IPS-15b (cell line): Measurements from ENCODE around the gene SERPINB10.

Experiments used
- H3K27me3 ChIP-seq: one replicate; pipeline ENCODE4 v1.6.1; 2013; ENCODE audit warnings: low read length; ENCODE audit not compliant: control insufficient read depth, insufficient read depth
- H3K36me3 ChIP-seq: one replicate; pipeline ENCODE4 v1.6.1; 2013; ENCODE audit warnings: low read length; ENCODE audit not compliant: control insufficient read depth, insufficient read depth
- H3K4me1 ChIP-seq: one replicate; pipeline ENCODE4 v1.6.1; 2013; ENCODE audit warnings: mild to moderate bottlenecking, low read length; ENCODE audit not compliant: control insufficient read depth, insufficient read depth
- H3K4me3 ChIP-seq: one replicate; pipeline ENCODE4 v1.5.1; 2013; ENCODE audit warnings: low read depth, low read length
- H3K9ac ChIP-seq: one replicate; pipeline ENCODE4 v1.6.1; 2013; ENCODE audit warnings: low read depth, mild to moderate bottlenecking, low read length
- H3K9me3 ChIP-seq: one replicate; pipeline ENCODE4 v1.6.1; 2013; ENCODE audit warnings: mild to moderate bottlenecking, low read length; ENCODE audit not compliant: control insufficient read depth, insufficient read depth

SERPINB10 gene, protein sequence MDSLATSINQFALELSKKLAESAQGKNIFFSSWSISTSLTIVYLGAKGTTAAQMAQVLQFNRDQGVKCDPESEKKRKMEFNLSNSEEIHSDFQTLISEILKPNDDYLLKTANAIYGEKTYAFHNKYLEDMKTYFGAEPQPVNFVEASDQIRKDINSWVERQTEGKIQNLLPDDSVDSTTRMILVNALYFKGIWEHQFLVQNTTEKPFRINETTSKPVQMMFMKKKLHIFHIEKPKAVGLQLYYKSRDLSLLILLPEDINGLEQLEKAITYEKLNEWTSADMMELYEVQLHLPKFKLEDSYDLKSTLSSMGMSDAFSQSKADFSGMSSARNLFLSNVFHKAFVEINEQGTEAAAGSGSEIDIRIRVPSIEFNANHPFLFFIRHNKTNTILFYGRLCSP

DNA sequence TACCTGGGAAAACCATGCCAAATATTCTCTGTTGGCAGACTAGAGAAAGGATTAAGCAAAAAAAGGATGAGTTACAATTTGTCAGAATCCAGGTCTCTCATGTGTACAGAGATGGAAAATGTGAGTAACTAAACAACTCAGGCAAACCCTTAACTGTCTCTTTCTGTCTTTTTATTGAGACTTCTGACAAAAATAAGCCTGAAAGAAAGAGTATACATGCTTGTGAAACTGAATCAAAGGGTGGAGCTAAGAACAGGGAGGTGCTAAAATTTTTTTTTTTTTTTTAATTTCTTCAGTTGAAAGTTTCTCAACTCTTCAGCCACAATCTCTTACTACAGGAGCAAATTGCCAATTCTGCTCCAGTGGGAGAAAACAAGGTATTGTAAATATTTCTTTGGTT lies at the start of gene SERPINB10:
Gene SERPINB10, plus strand, starts transcription at position 295 of the 400 bp plus-strand sequence. CDS start 7,553 bp downstream, outside the sequence.
- Histone ChIP-seq H3K36me3 (no peaks in the 10 kb centered on the region), H3K4me1 (no peaks in the 10 kb centered on the region), H3K4me3 (no peak within 1 kb of the TSS)

DNA sequence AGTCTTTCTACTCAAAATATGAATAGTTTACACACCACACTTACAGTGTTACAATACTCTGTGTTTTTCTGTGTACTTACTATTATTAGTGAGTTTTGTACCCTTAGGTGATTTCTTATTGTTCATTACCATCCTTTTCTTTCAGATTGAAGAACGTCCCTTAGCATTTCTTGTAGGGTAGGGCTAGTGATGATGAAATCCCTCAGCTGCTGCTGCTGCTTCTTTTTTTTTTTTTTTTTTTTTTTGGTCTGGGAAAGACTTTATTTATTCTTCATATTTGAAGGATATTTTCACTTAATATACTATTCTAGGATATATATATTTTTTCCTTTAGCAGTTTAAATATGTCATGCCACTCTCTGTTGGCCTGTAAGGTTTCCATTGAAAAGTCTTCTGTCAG lies 49.3 kb upstream of the SERPINB10 start:
- H3K27me3 ChIP-seq, result no peaks in the 10 kb centered on the region
- H3K9ac ChIP-seq, result no peak overlapping the region
- H3K36me3 ChIP-seq, result no peaks in the 10 kb centered on the region
- H3K4me3 ChIP-seq, result no peak overlapping the region
- no peaks in the 10 kb centered on the region for H3K4me1 ChIP-seq
- H3K9me3 ChIP-seq, result no peaks in the 10 kb centered on the region

More for the DNA sequence above, at the start of gene SERPINB10:
- Histone ChIP-seq H3K27me3 (no peaks in the 10 kb centered on the region), H3K9ac (no peak within 1 kb of the TSS), H3K9me3 (no peaks in the 10 kb centered on the region)

DNA sequence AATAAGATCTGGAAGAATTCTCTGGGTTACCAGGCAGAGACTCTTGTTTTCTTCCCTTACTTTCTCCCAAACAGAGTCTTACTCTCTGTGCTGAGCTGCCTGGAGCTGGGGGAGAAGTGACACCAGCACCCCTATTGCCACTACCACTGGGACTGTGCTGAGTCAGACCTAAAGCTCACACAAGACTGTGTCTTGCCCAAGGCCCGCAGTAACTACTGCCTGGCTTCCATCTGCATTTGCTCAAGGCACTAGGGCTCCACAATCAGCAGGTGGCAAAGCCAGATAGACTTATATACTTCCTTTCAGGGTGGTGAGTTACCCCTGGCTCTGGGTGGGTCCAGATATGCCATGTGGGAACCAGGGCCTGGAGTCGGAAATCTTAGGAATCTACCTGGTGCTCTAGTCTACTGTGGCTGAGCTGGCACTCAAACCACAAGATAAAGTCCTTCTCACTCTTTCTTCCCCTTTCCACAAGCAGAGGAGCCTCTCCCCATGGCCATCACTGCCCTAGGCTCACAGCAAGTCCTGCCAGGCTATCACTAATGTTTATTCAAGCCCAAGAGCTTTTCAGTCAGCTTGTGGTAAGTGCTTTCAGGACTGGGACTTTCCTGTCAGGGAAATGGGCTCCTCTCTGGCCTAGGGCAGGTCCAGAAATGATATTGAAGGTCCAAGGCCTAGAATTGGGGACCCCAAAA lies 47.8 kb upstream of the SERPINB10 start:
- H3K9ac ChIP-seq, result no peak overlapping the region
- no peaks in the 10 kb centered on the region for H3K9me3 ChIP-seq
- H3K4me3 ChIP-seq, result no peak overlapping the region
- H3K27me3 ChIP-seq, result no peaks in the 10 kb centered on the region
- H3K36me3 ChIP-seq, result no peaks in the 10 kb centered on the region
- no peaks in the 10 kb centered on the region for H3K4me1 ChIP-seq

DNA sequence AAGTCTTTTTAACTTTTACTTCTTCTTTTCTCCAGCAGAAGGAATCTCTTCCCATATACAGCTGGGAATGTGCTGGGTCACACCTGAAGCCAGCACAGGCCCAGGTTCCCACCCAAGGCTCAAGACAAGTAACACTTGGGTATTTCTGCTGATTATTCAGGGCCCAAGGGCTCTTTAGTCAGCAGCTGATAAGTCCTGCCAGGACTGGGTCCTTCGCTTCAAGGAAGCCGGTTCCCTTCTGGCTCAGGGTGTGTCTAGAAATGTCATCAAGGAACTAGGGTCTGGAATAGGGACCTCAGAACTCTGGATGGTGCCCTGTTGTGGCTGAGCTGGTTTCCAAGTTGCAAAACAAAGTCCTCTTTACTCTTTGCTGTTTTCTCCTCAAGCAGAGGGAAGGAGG lies 47.2 kb upstream of the SERPINB10 start:
- no peaks in the 10 kb centered on the region for H3K4me1 ChIP-seq
- no peak overlapping the region for H3K9ac ChIP-seq
- no peaks in the 10 kb centered on the region for H3K36me3 ChIP-seq
- H3K4me3 ChIP-seq, result no peak overlapping the region
- no peaks in the 10 kb centered on the region for H3K27me3 ChIP-seq
- no peaks in the 10 kb centered on the region for H3K9me3 ChIP-seq

DNA sequence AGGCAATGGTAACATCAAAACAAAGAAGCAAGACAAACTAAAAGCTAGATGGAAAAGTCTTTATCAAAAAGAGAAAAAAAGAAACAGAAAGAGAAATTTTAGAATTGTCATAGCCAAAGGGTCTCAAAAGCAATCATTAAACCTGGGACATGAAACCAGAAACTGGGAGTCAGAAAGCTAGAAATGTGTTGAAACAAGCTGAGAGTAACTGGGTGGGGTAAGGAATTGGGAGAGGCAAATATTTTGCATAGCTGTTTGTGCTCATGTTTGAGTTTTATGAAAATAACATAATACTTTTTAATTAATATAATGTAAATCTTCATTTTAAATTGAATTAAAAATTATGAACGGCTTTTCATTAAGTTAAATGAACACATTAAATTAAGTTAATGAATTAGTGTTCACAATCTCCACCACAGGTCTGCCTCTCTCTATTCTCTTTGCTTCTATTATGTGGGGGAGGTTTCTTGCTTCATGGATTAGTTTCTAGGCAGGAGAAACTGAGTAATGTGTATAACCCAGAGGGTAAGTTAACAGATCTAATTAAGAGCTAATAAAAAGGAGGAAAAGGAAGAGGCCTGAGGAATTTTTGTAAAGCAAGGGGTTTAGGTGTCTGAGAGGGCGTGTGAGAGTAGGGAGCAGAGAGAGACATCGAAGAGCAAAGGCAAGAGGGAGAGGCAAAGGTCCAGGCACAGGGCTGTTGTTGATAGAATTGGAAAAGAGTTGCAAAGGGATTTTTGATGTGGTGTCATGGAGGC lies 40.2 kb upstream of the SERPINB10 start:
- H3K9me3 ChIP-seq, result no peaks in the 10 kb centered on the region

DNA sequence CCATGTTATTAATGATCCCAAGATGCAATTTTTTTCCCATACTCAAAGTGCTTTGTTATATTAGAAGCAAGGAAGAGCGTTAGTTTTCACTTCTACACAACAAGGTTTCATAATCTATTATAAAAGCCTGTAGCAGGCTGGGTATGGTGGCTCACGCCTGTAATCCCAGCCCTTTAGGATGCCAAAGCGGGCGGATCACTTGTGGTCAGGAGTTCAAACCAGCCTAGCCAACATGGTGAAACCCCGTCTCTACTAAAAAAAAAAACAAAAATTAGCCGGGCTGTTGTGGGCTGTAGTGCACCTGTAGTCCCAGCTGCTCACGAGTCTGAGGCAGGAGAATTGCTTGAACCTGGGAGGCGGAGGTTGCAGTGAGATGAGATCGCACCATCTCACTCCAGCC lies 39.2 kb upstream of the SERPINB10 start:
- Histone ChIP-seq H3K36me3 (no peaks in the 10 kb centered on the region), H3K4me3 (no peak overlapping the region), H3K4me1 (no peaks in the 10 kb centered on the region), H3K9me3 (no peaks in the 10 kb centered on the region), H3K9ac (no peak overlapping the region), H3K27me3 (no peaks in the 10 kb centered on the region)

More for the DNA sequence above, 40.2 kb upstream of the SERPINB10 start:
- Histone ChIP-seq H3K36me3 (no peaks in the 10 kb centered on the region), H3K9ac (no peak overlapping the region), H3K4me3 (no peak overlapping the region), H3K4me1 (no peaks in the 10 kb centered on the region), H3K27me3 (no peaks in the 10 kb centered on the region)

DNA sequence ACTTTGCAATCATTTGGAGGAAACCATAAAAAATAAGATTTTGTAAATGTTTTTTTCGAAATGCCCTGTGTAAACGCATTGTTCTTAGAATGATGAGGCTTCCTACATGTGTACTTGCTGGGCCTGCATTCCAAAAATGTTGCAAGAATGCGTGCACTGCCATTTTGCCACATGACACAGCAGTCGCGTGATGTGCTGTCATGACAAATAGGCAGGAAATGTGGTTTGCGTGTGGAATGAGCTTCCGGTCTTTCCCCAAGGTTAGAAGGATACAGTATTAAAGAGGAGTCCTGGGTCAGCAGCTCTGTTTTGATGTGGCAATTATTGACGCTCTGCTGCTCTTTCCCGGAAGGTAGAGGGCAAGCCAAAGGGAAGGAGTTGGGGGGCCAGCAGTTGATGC lies 38.4 kb upstream of the SERPINB10 start:
- Histone ChIP-seq H3K4me1 (no peaks in the 10 kb centered on the region), H3K4me3 (no peak overlapping the region), H3K27me3 (no peaks in the 10 kb centered on the region), H3K9ac (no peak overlapping the region), H3K9me3 (no peaks in the 10 kb centered on the region), H3K36me3 (no peaks in the 10 kb centered on the region)

DNA sequence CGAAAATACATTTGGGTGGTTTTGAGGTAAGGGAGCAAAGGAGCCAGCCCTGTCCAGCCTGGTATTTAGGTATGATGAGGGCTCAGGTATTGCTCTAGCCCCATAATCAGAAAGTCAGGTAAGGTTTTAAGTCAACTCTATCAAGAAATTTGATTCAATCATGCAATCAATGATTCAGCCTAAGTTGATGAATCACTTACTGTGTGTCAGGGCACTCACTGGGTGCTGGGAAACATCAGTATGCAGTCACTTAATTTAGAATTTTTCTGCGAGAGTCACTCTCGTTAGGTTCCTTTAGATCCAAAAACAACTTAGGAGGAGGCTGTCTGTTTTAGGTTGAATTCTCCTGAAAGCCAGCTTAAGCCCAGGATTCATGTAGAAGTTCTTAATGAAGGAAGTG lies 37.9 kb upstream of the SERPINB10 start:
- Histone ChIP-seq H3K27me3 (no peaks in the 10 kb centered on the region), H3K9ac (no peak overlapping the region), H3K9me3 (no peaks in the 10 kb centered on the region), H3K4me1 (no peaks in the 10 kb centered on the region), H3K36me3 (no peaks in the 10 kb centered on the region), H3K4me3 (no peak overlapping the region)

DNA sequence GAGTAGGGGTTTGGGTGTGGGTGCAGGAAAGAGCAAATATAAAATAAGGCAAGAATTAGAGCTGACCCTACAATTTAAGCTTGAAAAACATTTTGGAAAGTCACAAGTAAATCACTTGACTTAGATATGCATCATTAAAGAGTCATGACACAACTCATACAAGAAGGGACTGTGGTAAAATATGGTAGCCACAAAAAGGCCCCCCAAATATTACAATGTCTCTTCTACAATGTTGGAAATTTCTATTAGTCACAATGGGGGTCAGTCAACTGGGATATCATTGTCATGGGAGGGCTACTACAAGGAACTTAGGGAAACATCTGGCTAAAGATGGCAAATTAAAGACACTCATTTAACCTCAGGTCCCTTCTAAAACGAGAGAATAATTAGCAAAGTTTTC lies 35.9 kb upstream of the SERPINB10 start:
- H3K4me3 ChIP-seq, result no peak overlapping the region
- no peaks in the 10 kb centered on the region for H3K27me3 ChIP-seq
- no peak overlapping the region for H3K9ac ChIP-seq
- H3K36me3 ChIP-seq, result no peaks in the 10 kb centered on the region
- no peaks in the 10 kb centered on the region for H3K4me1 ChIP-seq
- H3K9me3 ChIP-seq, result no peaks in the 10 kb centered on the region

DNA sequence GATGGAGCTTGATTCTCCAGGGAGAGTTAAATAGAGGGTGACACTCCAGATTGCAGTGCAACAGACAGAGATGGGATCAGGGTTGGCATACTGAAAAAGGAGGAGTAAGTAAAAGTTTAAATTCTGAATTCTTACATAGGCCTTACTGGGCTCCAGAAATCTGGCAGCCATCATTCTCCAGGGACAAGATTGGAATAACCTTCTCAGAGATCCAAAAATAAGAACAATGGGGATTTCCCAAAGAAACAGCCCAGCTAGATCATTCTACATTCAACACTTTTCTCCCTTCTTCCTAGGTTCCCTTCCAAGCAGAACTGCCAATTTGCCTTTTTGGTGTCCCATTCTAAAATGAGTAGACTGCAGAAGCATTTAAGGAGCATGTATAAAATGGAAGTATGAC lies 35.2 kb upstream of the SERPINB10 start:
- H3K9ac ChIP-seq, result no peak overlapping the region
- H3K9me3 ChIP-seq, result no peaks in the 10 kb centered on the region
- H3K4me1 ChIP-seq, result no peaks in the 10 kb centered on the region
- no peaks in the 10 kb centered on the region for H3K36me3 ChIP-seq
- no peaks in the 10 kb centered on the region for H3K27me3 ChIP-seq
- no peak overlapping the region for H3K4me3 ChIP-seq

DNA sequence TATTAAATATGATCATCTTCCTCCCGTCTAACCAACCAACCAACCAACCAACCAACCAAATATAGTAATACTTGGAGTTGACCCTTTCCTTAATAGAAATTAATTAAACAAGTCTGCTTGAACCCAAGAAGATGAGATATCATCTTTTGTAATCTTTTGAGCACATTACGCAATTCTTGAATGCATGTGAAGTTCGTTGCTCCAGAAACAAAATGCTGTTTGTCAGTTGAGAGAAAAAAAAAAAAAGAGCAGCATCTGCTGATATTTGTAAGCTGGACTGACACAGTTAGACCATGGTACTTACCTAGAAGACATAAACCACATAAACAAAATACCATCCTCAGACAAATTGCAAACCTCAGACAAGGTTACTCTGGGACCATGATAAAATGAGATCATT lies 29.4 kb upstream of the SERPINB10 start:
- H3K36me3 ChIP-seq, result no peaks in the 10 kb centered on the region
- no peak overlapping the region for H3K4me3 ChIP-seq
- H3K27me3 ChIP-seq, result no peaks in the 10 kb centered on the region
- no peaks in the 10 kb centered on the region for H3K4me1 ChIP-seq
- no peak overlapping the region for H3K9ac ChIP-seq
- H3K9me3 ChIP-seq, result no peaks in the 10 kb centered on the region
